ENCODE results near the gene CDK8.

CDK8 gene

GRCh38 chr13:26327940-26328725 lies 74.2 kb downstream of the CDK8 start:
- TF ChIP-seq, protein P1, sequence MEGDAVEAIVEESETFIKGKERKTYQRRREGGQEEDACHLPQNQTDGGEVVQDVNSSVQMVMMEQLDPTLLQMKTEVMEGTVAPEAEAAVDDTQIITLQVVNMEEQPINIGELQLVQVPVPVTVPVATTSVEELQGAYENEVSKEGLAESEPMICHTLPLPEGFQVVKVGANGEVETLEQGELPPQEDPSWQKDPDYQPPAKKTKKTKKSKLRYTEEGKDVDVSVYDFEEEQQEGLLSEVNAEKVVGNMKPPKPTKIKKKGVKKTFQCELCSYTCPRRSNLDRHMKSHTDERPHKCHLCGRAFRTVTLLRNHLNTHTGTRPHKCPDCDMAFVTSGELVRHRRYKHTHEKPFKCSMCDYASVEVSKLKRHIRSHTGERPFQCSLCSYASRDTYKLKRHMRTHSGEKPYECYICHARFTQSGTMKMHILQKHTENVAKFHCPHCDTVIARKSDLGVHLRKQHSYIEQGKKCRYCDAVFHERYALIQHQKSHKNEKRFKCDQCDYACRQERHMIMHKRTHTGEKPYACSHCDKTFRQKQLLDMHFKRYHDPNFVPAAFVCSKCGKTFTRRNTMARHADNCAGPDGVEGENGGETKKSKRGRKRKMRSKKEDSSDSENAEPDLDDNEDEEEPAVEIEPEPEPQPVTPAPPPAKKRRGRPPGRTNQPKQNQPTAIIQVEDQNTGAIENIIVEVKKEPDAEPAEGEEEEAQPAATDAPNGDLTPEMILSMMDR (IDR thresholded peaks at IDR 0.05; ENCODE audit: extremely low read depth, missing control alignments), result no peak
- no peak for DNase-seq (ENCODE audit: low spot score)

DNA sequence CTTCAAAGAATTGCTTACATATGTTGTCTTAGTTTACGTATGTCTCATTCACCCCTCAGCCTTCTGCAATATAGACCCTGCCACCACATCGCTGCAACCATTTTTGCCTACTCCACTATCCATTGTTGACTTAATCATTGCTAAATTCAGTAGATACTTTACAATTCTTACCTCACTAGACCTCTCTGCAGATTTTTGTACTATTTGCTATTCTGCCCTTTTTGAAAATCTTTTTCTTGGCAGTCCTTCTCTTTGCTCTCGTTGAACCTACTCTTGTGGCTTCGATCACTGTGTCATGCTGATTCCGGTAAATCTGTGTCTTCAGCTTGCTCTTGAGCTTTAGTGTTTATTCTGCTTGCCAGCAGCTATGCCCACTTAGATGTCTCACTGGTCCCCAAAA lies 81.2 kb downstream of the CDK8 start:
- TF ChIP-seq, protein P1 (IDR thresholded peaks at IDR 0.05; ENCODE audit: extremely low read depth, missing control alignments), result no peak
- no peak for DNase-seq (ENCODE audit: low spot score)

GRCh38 chr13:26340807-26341206 lies 86.9 kb downstream of the CDK8 start:
- TF ChIP-seq, protein P1 (IDR thresholded peaks at IDR 0.05; ENCODE audit: extremely low read depth, missing control alignments), result no peak
- no peak for DNase-seq (ENCODE audit: low spot score)

DNA sequence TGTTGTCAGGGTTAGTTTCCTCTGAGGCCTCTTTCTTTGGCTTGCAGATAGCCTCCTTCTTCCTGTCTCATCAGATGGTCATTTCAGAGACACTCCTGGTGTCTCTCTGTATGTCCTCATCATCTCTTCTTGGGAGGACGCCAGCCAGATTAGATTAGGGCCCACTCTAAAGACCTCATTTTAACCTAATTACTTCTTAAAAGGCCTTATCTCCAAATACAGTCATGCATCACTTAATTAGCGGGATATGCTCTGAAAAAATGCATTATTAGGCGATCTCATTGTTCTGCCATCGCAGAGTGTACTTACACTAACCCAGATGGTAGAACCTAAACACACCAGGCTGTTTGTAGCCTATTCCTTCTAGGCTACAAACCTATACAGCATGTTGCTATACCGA lies 89.0 kb downstream of the CDK8 start:
- no peak for DNase-seq (ENCODE audit: low spot score)
- TF ChIP-seq, protein P1 (IDR thresholded peaks at IDR 0.05; ENCODE audit: extremely low read depth, missing control alignments), result no peak

DNA sequence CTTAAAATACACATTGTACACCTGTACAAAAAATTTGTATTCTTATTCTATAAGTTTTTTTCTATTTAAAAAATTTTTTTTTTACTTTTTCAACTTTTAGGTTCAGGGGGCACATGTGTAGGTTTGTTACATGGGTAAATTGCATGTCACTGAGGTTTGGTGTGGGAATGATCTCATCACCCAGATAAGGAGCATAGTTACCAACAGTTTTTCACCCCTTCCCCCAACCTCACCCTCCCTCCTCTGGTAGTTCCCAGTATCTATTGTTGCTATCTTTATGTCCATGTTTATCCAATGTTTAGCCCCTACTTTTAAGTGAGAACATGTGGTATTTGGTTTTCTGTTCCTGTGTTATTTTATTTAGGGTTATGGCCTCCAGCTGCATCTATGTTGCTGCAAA lies 89.9 kb downstream of the CDK8 start:
- no peak for DNase-seq (ENCODE audit: low spot score)
- TF ChIP-seq, protein P1 (IDR thresholded peaks at IDR 0.05; ENCODE audit: extremely low read depth, missing control alignments), result no peak

GRCh38 chr13:26344980-26345379 lies 91.1 kb downstream of the CDK8 start:
- DNase-seq (ENCODE audit: low spot score), result no peak
- TF ChIP-seq, protein P1 (IDR thresholded peaks at IDR 0.05; ENCODE audit: extremely low read depth, missing control alignments), result no peak

- TF ChIP-seq, protein P1 (IDR thresholded peaks at IDR 0.05; ENCODE audit: extremely low read depth, missing control alignments), result no peak
- DNase-seq (ENCODE audit: low spot score), result no peak
These were observed 95.0 kb downstream of the CDK8 start for GRCh38 chr13:26348966-26349365.
